Muscle layer of colon (tissue), 2 donors: ENCODE data around the gene PCDHB16.
"Not testable (repeated sequence)": the region's sequence is repeated elsewhere in the genome, so short reads cannot be mapped to it uniquely, and the experiment has no call there.

Experiments
- H3K27ac ChIP-seq: one replicate; pipeline ENCODE4 v1.7.0; 2013; ENCODE audit warnings: low read depth, mild to moderate bottlenecking, low read length, moderate library complexity
- H3K27me3 ChIP-seq, 2 donors: one replicate each; pipeline ENCODE4 v1.7.0; 2013; ENCODE audit warnings: low read length in 2 of 2, mild to moderate bottlenecking in 2 of 2; ENCODE audit not compliant: insufficient read depth in 2 of 2, control insufficient read depth in 1 of 2
- H3K36me3 ChIP-seq: one replicate; pipeline ENCODE4 v1.7.0; 2013; ENCODE audit warnings: mild to moderate bottlenecking, low read length; ENCODE audit not compliant: insufficient read depth
- H3K4me1 ChIP-seq: one replicate; pipeline ENCODE4 v1.7.0; 2013; ENCODE audit warnings: mild to moderate bottlenecking, low read length; ENCODE audit not compliant: insufficient read depth
- H3K4me3 ChIP-seq, 2 donors: one replicate each; pipeline ENCODE4 v1.7.0; 2013; ENCODE audit warnings: low read length in 2 of 2, low read depth in 1 of 2, mild to moderate bottlenecking in 1 of 2, moderate library complexity in 1 of 2
- H3K9ac ChIP-seq: one replicate; pipeline ENCODE4 v1.7.0; 2013; ENCODE audit warnings: low read length
- H3K9me3 ChIP-seq: one replicate; pipeline ENCODE4 v1.7.0; 2013; ENCODE audit warnings: mild to moderate bottlenecking, low read length
- donor health status: abdominal sarcoma.
- donor health status: Adenocarcinoma of cecum.

PCDHB16 gene

GRCh38 chr5:141213656-141214339 lies 31.6 kb downstream of the PCDHB16 start, which contains the start of gene PCDHB13:
Gene PCDHB13, plus strand, starts transcription at chr5:141213919. Its CDS starts 205 bp downstream, at chr5:141214124.
- H3K27me3 ChIP-seq, H3K9ac ChIP-seq, H3K4me3 ChIP-seq, H3K36me3 ChIP-seq, H3K27ac ChIP-seq, H3K4me1 ChIP-seq: not testable (repeated sequence)
- peaks cover 37% of the 10 kb centered on the region for H3K9me3 ChIP-seq

GRCh38 chr5:141214583-141214982 lies 32.4 kb downstream of the PCDHB16 start:
- not testable (repeated sequence) for H3K36me3 ChIP-seq, H3K9ac ChIP-seq, H3K27me3 ChIP-seq, H3K27ac ChIP-seq, H3K4me1 ChIP-seq
- Histone ChIP-seq H3K9me3 (peaks cover 35% of the 10 kb centered on the region), H3K4me3 (peak overlapping the region in 1 of 2 donors; percentile 27)

DNA sequence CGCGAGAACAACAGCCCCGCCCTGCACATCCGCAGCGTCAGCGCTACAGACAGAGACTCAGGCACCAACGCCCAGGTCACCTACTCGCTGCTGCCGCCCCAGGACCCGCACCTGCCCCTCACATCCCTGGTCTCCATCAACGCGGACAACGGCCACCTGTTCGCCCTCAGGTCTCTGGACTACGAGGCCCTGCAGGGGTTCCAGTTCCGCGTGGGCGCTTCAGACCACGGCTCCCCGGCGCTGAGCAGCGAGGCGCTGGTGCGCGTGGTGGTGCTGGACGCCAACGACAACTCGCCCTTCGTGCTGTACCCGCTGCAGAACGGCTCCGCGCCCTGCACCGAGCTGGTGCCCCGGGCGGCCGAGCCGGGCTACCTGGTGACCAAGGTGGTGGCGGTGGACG lies 33.3 kb downstream of the PCDHB16 start:
- H3K9ac ChIP-seq, H3K4me1 ChIP-seq, H3K36me3 ChIP-seq, H3K27ac ChIP-seq, H3K27me3 ChIP-seq: not testable (repeated sequence)
- H3K4me3 ChIP-seq, result peak overlapping the region in 1 of 2 donors; percentile 27
- H3K9me3 ChIP-seq, result peaks cover 36% of the 10 kb centered on the region

DNA sequence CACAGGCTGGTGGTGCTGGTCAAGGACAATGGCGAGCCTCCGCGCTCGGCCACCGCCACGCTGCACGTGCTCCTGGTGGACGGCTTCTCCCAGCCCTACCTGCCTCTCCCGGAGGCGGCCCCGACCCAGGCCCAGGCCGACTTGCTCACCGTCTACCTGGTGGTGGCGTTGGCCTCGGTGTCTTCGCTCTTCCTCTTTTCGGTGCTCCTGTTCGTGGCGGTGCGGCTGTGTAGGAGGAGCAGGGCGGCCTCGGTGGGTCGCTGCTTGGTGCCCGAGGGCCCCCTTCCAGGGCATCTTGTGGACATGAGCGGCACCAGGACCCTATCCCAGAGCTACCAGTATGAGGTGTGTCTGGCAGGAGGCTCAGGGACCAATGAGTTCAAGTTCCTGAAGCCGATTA lies 33.8 kb downstream of the PCDHB16 start:
- H3K27ac ChIP-seq, H3K36me3 ChIP-seq, H3K4me3 ChIP-seq, H3K27me3 ChIP-seq, H3K4me1 ChIP-seq, H3K9ac ChIP-seq: not testable (repeated sequence)
- H3K9me3 ChIP-seq, result peaks cover 41% of the 10 kb centered on the region

- H3K9me3 ChIP-seq, result peaks cover 53% of the 10 kb centered on the region
- no peak within 1 kb of the TSS for H3K27ac ChIP-seq
- H3K27me3 ChIP-seq, result no peaks in the 10 kb centered on the region
- H3K9ac ChIP-seq, result no peak within 1 kb of the TSS
- no peaks in the 10 kb centered on the region for H3K4me1 ChIP-seq
- H3K4me3 ChIP-seq, result peak within 1 kb of the TSS; percentile 8 to 55
- no peaks in the 10 kb centered on the region for H3K36me3 ChIP-seq
These were observed 41.1 kb downstream of the PCDHB16 start, which contains the start of gene PCDHB14 for GRCh38 chr5:141223112-141223783. Gene PCDHB14, plus strand, starts transcription at chr5:141223343. Its CDS starts 163 bp downstream, at chr5:141223506.

DNA sequence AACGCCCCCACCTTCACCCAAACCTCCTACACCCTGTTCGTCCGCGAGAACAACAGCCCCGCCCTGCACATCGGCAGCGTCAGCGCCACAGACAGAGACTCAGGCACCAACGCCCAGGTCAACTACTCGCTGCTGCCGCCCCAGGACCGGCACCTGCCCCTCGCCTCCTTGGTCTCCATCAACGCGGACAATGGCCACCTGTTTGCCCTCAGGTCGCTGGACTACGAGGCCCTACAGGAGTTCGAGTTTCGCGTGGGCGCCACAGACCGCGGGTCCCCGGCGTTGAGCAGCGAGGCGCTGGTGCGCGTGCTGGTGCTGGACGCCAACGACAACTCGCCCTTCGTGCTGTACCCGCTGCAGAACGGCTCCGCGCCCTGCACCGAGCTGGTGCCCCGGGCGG lies 42.7 kb downstream of the PCDHB16 start:
- Histone ChIP-seq H3K9me3 (peaks cover 43% of the 10 kb centered on the region), H3K4me3 (peak overlapping the region in 1 of 2 donors; percentile 55)
- not testable (repeated sequence) for H3K9ac ChIP-seq, H3K27me3 ChIP-seq, H3K27ac ChIP-seq, H3K4me1 ChIP-seq, H3K36me3 ChIP-seq

DNA sequence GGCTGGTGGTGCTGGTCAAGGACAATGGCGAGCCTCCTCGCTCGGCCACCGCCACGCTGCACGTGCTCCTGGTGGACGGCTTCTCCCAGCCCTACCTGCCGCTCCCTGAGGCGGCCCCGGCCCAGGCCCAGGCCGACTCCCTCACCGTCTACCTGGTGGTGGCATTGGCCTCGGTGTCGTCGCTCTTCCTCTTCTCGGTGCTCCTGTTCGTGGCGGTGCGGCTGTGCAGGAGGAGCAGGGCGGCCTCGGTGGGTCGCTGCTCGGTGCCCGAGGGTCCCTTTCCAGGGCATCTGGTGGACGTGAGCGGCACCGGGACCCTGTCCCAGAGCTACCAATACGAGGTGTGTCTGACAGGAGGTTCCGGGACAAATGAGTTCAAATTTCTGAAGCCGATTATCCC lies 43.2 kb downstream of the PCDHB16 start:
- not testable (repeated sequence) for H3K27me3 ChIP-seq, H3K36me3 ChIP-seq, H3K27ac ChIP-seq, H3K4me1 ChIP-seq, H3K4me3 ChIP-seq, H3K9ac ChIP-seq
- H3K9me3 ChIP-seq, result peaks cover 41% of the 10 kb centered on the region

GRCh38 chr5:141234109-141234667 lies 52.0 kb downstream of the PCDHB16 start:
- H3K36me3 ChIP-seq, result no peaks in the 10 kb centered on the region
- no peak overlapping the region for H3K27ac ChIP-seq
- no peaks in the 10 kb centered on the region for H3K4me1 ChIP-seq
- peaks cover 46% of the 10 kb centered on the region for H3K9me3 ChIP-seq
- H3K4me3 ChIP-seq, result peak overlapping the region in 1 of 2 donors; percentile 50
- no peak overlapping the region for H3K9ac ChIP-seq
- no peaks in the 10 kb centered on the region for H3K27me3 ChIP-seq
